Medulla oblongata (tissue), 1 donor: Measurements from ENCODE around the gene PPP6R1.

Experiments
- DNase-seq: peaks from one replicate; pipeline ENCODE4 v3.0.0-alpha.2; 2015; ENCODE audit errors: extremely low spot score

Gene PPP6R1

GRCh38 chr19:55258828-55259539, at the start of gene PPP6R1:
Gene PPP6R1, minus strand, starts transcription at chr19:55259017. Its CDS starts 11,914 bp downstream, at chr19:55247103.
- DNase-seq = peak; percentile 99

GRCh38 chr19:55308281-55308680, 49.5 kb upstream of the PPP6R1 start:
- DNase-seq = no peak

- DNase-seq = no peak
Observed at GRCh38 chr19:55306712-55307111, 47.9 kb upstream of the PPP6R1 start.

GRCh38 chr19:55305983-55306562, 47.3 kb upstream of the PPP6R1 start:
- DNase-seq = no peak

- peak; percentile 31 for DNase-seq
Observed at GRCh38 chr19:55305491-55305890, 46.7 kb upstream of the PPP6R1 start.

GRCh38 chr19:55304980-55305379, 46.2 kb upstream of the PPP6R1 start:
- no peak for DNase-seq

- no peak for DNase-seq
Observed at GRCh38 chr19:55304279-55304978, 45.6 kb upstream of the PPP6R1 start.

GRCh38 chr19:55303477-55303876, 44.7 kb upstream of the PPP6R1 start:
- DNase-seq = no peak

GRCh38 chr19:55302318-55302703, 43.5 kb upstream of the PPP6R1 start:
- no peak for DNase-seq

- DNase-seq = peak; percentile 83
Observed at GRCh38 chr19:55301459-55302317, 42.9 kb upstream of the PPP6R1 start.

- peak; percentile 28 for DNase-seq
Observed at GRCh38 chr19:55300886-55301458, 42.2 kb upstream of the PPP6R1 start.

GRCh38 chr19:55299991-55300390, 41.2 kb upstream of the PPP6R1 start:
- DNase-seq = no peak

- no peak for DNase-seq
Observed at GRCh38 chr19:55297267-55297666, 38.5 kb upstream of the PPP6R1 start.

GRCh38 chr19:55289117-55289796, 30.4 kb upstream of the PPP6R1 start:
- no peak for DNase-seq

- DNase-seq = peak; percentile 94
Observed at GRCh38 chr19:55287361-55288079, 28.7 kb upstream of the PPP6R1 start.

GRCh38 chr19:55285229-55285890, 26.5 kb upstream of the PPP6R1 start:
- no peak for DNase-seq

- DNase-seq = no peak
Observed at GRCh38 chr19:55284405-55285058, 25.7 kb upstream of the PPP6R1 start.

- peak; percentile 76 for DNase-seq
Observed at GRCh38 chr19:55283548-55284377, 24.9 kb upstream of the PPP6R1 start, which contains the start of gene BRSK1. Gene BRSK1, plus strand, starts transcription at chr19:55283997. Its CDS starts 446 bp downstream, at chr19:55284443.
